HFF-Myc (cell line): Measurements from ENCODE around the gene POMP.

Experiments
- DNase-seq: peaks from one replicate; pipeline ENCODE4 v3.0.0-alpha.2; 2011; ENCODE audit warnings: low read depth; ENCODE audit errors: extremely low read depth
- H3K4me3 ChIP-seq: replicated peaks from 2 replicates; pipeline ENCODE4 v1.5.1; 2011; ENCODE audit warnings: low read depth, mild to moderate bottlenecking, control low read depth, low read length
- TF ChIP-seq, protein P1 (sequence below): IDR thresholded peaks from 2 replicates; pipeline ENCODE4 v1.5.1; 2012; ENCODE audit warnings: mild to moderate bottlenecking, low read depth, low read length, control low read depth; ENCODE audit errors: missing control alignments

The POMP gene, protein sequence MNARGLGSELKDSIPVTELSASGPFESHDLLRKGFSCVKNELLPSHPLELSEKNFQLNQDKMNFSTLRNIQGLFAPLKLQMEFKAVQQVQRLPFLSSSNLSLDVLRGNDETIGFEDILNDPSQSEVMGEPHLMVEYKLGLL

DNA sequence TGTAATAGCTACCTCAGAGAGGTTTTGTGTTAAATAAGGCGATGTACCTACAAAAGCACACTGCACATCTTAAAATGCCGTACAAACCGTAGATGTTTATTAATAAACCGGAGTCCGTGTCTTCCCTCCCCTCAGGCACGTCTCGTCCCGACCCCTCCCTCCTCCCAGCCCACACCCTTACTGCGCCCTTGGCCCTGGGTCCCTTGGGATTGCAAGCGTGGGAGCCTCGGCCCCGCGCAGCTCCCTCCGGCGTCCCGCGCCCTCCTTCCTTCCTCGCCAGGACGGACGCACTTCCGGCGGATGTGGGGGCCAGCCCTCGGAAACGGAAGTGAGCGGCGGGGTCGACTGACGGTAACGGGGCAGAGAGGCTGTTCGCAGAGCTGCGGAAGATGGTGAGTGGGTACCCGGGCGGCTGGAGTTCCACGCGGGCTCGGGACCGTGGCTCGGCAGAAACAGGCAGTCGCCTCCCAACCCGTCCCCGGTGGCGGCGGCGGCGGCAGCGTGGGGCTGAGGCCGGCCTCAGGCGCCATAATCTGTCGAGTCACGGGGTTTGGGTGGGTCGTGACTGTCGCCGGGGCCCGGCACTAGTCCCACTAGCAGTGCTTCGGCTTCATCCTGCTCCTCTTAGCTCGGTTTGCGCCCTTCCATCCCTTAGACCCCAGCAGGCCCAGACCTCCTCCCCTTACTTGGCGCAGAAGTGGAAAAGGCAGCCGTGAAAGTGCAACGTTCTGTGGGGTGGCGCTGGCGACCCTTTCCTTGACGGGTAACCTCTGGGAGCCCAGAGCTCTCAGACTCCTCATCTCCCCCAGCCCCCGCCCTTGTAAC is at the start of gene POMP:
Gene POMP, plus strand, starts transcription at position 335 of the 825 bp plus-strand sequence. Its CDS starts 55 bp downstream, at position 390.
- TF ChIP-seq, protein P1, sequence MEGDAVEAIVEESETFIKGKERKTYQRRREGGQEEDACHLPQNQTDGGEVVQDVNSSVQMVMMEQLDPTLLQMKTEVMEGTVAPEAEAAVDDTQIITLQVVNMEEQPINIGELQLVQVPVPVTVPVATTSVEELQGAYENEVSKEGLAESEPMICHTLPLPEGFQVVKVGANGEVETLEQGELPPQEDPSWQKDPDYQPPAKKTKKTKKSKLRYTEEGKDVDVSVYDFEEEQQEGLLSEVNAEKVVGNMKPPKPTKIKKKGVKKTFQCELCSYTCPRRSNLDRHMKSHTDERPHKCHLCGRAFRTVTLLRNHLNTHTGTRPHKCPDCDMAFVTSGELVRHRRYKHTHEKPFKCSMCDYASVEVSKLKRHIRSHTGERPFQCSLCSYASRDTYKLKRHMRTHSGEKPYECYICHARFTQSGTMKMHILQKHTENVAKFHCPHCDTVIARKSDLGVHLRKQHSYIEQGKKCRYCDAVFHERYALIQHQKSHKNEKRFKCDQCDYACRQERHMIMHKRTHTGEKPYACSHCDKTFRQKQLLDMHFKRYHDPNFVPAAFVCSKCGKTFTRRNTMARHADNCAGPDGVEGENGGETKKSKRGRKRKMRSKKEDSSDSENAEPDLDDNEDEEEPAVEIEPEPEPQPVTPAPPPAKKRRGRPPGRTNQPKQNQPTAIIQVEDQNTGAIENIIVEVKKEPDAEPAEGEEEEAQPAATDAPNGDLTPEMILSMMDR = no peak
- DNase-seq = peak; percentile 50
- peak within 1 kb of the TSS; percentile 71 for H3K4me3 ChIP-seq

DNA sequence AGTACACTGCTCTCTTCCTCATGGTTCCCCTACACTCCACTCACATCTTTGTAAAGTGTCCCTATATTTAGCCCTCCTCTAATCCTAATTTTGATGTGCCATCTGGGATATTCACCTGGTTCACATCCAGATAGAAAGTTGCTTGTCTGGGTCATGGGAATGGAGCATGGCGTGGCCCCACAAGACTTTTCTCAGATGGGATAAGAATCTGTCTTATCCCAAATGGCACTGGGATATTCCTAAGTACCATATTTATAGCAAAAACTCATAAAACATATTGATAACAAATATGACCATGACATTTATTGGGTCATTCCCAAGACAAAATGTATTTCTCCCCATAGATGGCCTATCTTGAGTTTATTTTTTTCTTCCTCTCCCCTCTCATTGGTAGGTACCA is 49.5 kb upstream of the POMP start:
- no peak for DNase-seq
- TF ChIP-seq, protein P1 = no peak
- no peak overlapping the region for H3K4me3 ChIP-seq

DNA sequence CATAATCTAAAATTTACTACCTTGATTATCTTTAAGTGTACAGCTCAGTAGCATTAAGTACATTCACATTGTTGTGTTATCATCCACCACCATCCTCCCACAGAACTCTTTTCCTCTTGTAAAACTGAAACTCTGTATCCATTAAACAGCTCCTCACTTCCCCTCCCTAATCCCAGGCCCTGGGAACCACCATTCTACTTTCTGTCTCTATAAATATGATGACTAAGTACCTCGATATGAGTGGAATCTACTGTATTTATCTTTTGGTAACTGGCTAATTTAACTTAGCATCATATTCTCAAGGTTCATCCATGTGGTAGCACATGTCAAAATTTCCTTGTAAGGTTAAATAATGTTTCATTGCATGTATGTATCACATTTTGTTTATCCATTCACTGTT is 49.0 kb upstream of the POMP start:
- no peak overlapping the region for H3K4me3 ChIP-seq
- peak; percentile 71 for DNase-seq
- TF ChIP-seq, protein P1 = no peak

DNA sequence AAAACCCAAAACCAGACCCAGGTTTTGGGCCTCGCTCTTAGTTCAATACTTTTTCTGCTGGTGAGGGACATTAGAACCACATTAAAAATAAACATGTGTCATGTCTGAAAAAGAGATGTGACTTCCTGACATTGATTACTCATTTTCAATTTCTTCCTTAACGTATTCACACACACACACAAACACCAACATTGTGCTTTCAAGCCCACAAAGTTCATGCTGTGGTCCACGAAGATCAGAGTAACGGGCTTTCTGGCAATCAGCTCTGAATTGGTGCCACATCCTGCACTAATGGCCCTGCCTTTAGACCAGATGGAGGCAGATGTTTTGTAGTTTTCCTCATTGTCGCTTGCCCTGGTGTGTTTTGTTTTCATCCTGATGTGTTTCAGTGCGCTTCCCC is 47.9 kb upstream of the POMP start:
- DNase-seq = peak; percentile 47
- TF ChIP-seq, protein P1 = no peak
- H3K4me3 ChIP-seq = no peak overlapping the region

DNA sequence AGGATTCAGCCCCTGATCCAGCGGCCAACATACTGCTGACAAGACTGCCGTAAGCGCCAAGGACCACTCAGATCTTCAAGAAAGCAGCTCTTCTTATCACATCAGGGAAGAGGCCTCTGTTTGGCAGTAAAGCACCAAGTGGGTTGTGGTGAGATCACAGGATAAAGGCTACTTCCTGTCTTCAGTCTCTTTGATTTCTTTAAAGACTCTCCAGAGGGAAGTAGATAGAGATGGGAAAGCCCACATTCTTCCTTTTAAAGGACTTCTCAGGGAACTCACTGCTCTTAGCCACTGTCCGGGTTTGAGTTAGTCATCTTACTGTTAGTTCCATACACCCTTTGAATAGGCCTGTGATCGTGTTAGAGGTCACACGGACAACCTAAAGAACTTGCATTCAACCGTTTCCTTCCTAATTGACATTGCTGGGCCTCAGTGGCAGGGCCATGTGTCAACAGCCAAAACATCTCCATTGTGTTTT is 47.2 kb upstream of the POMP start:
- no peak for DNase-seq
- TF ChIP-seq, protein P1 = no peak
- no peak overlapping the region for H3K4me3 ChIP-seq

DNA sequence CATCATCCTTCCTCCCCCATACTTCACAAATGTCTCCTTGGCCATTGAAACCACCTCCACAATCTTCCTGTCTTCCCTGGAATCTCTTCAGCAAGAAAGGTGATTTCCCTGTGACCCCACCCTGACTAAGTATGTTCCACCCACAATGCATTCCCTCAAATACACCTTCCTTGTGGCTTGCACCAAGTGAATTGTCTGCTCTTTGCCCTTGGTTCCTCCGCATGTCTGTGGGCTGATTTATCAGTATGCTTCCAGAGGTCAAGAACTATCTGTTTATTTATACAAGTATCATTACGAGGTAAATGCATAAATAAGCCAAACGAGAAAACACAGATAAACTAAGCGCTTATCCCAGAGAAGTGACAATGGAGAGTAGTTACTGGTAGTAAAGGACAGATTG is 45.4 kb upstream of the POMP start:
- H3K4me3 ChIP-seq = no peak overlapping the region
- no peak for DNase-seq
- TF ChIP-seq, protein P1 = no peak
